ENCODE data around the gene NUDT14.

The NUDT14 gene

GRCh38 chr14:105212541-105213300 is 31.6 kb upstream of the NUDT14 start:
- no peak for DNase-seq (ENCODE audit: low read depth)

GRCh38 chr14:105211758-105212089 is 30.6 kb upstream of the NUDT14 start:
- no peak for DNase-seq (ENCODE audit: low read depth)

- no peak for DNase-seq (ENCODE audit: low read depth)
Observed at GRCh38 chr14:105211086-105211757, 30.1 kb upstream of the NUDT14 start.

- no peak for DNase-seq (ENCODE audit: low read depth)
Observed at GRCh38 chr14:105210266-105211025, 29.3 kb upstream of the NUDT14 start.

- no peak for DNase-seq (ENCODE audit: low read depth)
Observed at GRCh38 chr14:105209646-105210045, 28.5 kb upstream of the NUDT14 start.

GRCh38 chr14:105209091-105209490 is 28.0 kb upstream of the NUDT14 start:
- no peak for DNase-seq (ENCODE audit: low read depth)

- DNase-seq (ENCODE audit: low read depth): no peak
Observed at GRCh38 chr14:105208738-105209075, 27.6 kb upstream of the NUDT14 start.

- no peak for DNase-seq (ENCODE audit: low read depth)
Observed at GRCh38 chr14:105207996-105208737, 27.1 kb upstream of the NUDT14 start.

GRCh38 chr14:105207460-105207901 is 26.4 kb upstream of the NUDT14 start:
- DNase-seq (ENCODE audit: low read depth): no peak

- DNase-seq (ENCODE audit: low read depth): no peak
Observed at GRCh38 chr14:105206873-105207272, 25.8 kb upstream of the NUDT14 start.

- no peak for DNase-seq (ENCODE audit: low read depth)
Observed at GRCh38 chr14:105205673-105206208, 24.6 kb upstream of the NUDT14 start.

GRCh38 chr14:105204931-105205672 is 24.0 kb upstream of the NUDT14 start:
- no peak for DNase-seq (ENCODE audit: low read depth)

- DNase-seq (ENCODE audit: low read depth): no peak
Observed at GRCh38 chr14:105204206-105204930, 23.3 kb upstream of the NUDT14 start.

- DNase-seq (ENCODE audit: low read depth): no peak
Observed at GRCh38 chr14:105203701-105204100, 22.6 kb upstream of the NUDT14 start.

GRCh38 chr14:105203057-105203531 is 22.0 kb upstream of the NUDT14 start:
- peak; percentile 54 for DNase-seq (ENCODE audit: low read depth)

GRCh38 chr14:105201925-105202513 is 20.9 kb upstream of the NUDT14 start:
- no peak for DNase-seq (ENCODE audit: low read depth)

GRCh38 chr14:105201156-105201924 is 20.2 kb upstream of the NUDT14 start:
- no peak for DNase-seq (ENCODE audit: low read depth)

GRCh38 chr14:105200641-105201040 is 19.5 kb upstream of the NUDT14 start:
- DNase-seq (ENCODE audit: low read depth): no peak

GRCh38 chr14:105200074-105200473 is 19.0 kb upstream of the NUDT14 start:
- no peak for DNase-seq (ENCODE audit: low read depth)

Measured in iris pigment epithelial cell (primary cell).